Nephron progenitor cell (in vitro differentiated cells): ENCODE data around the gene RALGAPA1.

Source experiments
- DNase-seq: peaks from one replicate; pipeline ENCODE4 v3.0.0; 2021
- H3K27ac Mint-ChIP-seq: 2 replicates; pipeline ENCODE4 v1.8.0; 2021; ENCODE audit warnings: mild to moderate bottlenecking, moderate library complexity, mixed read lengths
- H3K27me3 Mint-ChIP-seq: 2 replicates; pipeline ENCODE4 v1.8.0; 2021; ENCODE audit warnings: mild to moderate bottlenecking, low read depth, mixed read lengths; ENCODE audit not compliant: poor library complexity
- H3K36me3 Mint-ChIP-seq: 2 replicates; pipeline ENCODE4 v1.8.0; 2021; ENCODE audit warnings: low read depth, mixed read lengths
- H3K4me1 Mint-ChIP-seq: 2 replicates; pipeline ENCODE4 v1.8.0; 2021; ENCODE audit warnings: mixed read lengths
- H3K4me3 Mint-ChIP-seq: 2 replicates; pipeline ENCODE4 v1.8.0; 2021; ENCODE audit warnings: mild to moderate bottlenecking, moderate library complexity, mixed read lengths
- H3K9me3 Mint-ChIP-seq: 2 replicates; pipeline ENCODE4 v1.8.0; 2021; ENCODE audit warnings: mild to moderate bottlenecking, moderate library complexity, mixed read lengths
- CTCF ChIP-seq: fragments of 200-600 bp; sonication (generic); IDR thresholded peaks from 2 replicates; pipeline ENCODE4 v1.5.0; 2021; ENCODE audit warnings: antibody characterized with exemption

Gene RALGAPA1

GRCh38 chr14:35506461-35506860 lies 302.6 kb downstream of the RALGAPA1 start:
- TF ChIP-seq CTCF = no peak
- no peak overlapping the region for H3K27ac Mint-ChIP-seq
- H3K4me3 Mint-ChIP-seq = no peak overlapping the region
- no peaks in the 10 kb centered on the region for H3K36me3 Mint-ChIP-seq
- H3K9me3 Mint-ChIP-seq = no peaks in the 10 kb centered on the region
- H3K4me1 Mint-ChIP-seq = no peaks in the 10 kb centered on the region
- H3K27me3 Mint-ChIP-seq = peaks cover 12% of the 10 kb centered on the region
- DNase-seq = no peak

- H3K27ac Mint-ChIP-seq = no peak overlapping the region
- no peaks in the 10 kb centered on the region for H3K36me3 Mint-ChIP-seq
- peaks cover 15% of the 10 kb centered on the region for H3K27me3 Mint-ChIP-seq
- no peak for TF ChIP-seq CTCF
- no peaks in the 10 kb centered on the region for H3K4me1 Mint-ChIP-seq
- no peak for DNase-seq
- no peak overlapping the region for H3K4me3 Mint-ChIP-seq
- H3K9me3 Mint-ChIP-seq = peaks cover 5% of the 10 kb centered on the region
Observed at GRCh38 chr14:35504260-35504659, 304.8 kb downstream of the RALGAPA1 start.

GRCh38 chr14:35503646-35504045 lies 305.4 kb downstream of the RALGAPA1 start:
- DNase-seq = no peak
- Mint-ChIP-seq H3K36me3 (no peaks in the 10 kb centered on the region), H3K27ac (no peak overlapping the region), H3K4me3 (no peak overlapping the region), H3K4me1 (no peaks in the 10 kb centered on the region), H3K9me3 (peaks cover 5% of the 10 kb centered on the region), H3K27me3 (peaks cover 20% of the 10 kb centered on the region)
- no peak for TF ChIP-seq CTCF

- Mint-ChIP-seq H3K27me3 (peaks cover 18% of the 10 kb centered on the region), H3K9me3 (peaks cover 5% of the 10 kb centered on the region), H3K4me1 (no peaks in the 10 kb centered on the region), H3K4me3 (no peak overlapping the region), H3K27ac (no peak overlapping the region), H3K36me3 (no peaks in the 10 kb centered on the region)
- no peak for DNase-seq
- TF ChIP-seq CTCF = no peak
Observed at GRCh38 chr14:35499180-35499579, 309.9 kb downstream of the RALGAPA1 start.

GRCh38 chr14:35495278-35495677 lies 313.8 kb downstream of the RALGAPA1 start:
- Mint-ChIP-seq H3K27me3 (peaks cover 8% of the 10 kb centered on the region), H3K4me3 (no peak overlapping the region), H3K27ac (no peak overlapping the region), H3K36me3 (no peaks in the 10 kb centered on the region), H3K4me1 (no peaks in the 10 kb centered on the region), H3K9me3 (peaks cover 28% of the 10 kb centered on the region)
- DNase-seq = no peak
- no peak for TF ChIP-seq CTCF

GRCh38 chr14:35492569-35493014 lies 316.5 kb downstream of the RALGAPA1 start:
- H3K27me3 Mint-ChIP-seq = peaks cover 3% of the 10 kb centered on the region
- no peaks in the 10 kb centered on the region for H3K4me1 Mint-ChIP-seq
- no peak overlapping the region for H3K4me3 Mint-ChIP-seq
- no peaks in the 10 kb centered on the region for H3K36me3 Mint-ChIP-seq
- no peak for TF ChIP-seq CTCF
- no peak overlapping the region for H3K27ac Mint-ChIP-seq
- no peak for DNase-seq
- H3K9me3 Mint-ChIP-seq = peaks cover 28% of the 10 kb centered on the region
